Measurements from ENCODE around the gene TMEM53. TPM values are rescaled to one million over a fixed set of nuclear protein-coding genes. Genes with fewer than 3 reads are reported as not detected.
A peak's percentile ranks its signal among the peaks of the same experiment; 100 is the strongest.

Gene TMEM53
- total and polyA plus RNA-seq, 2 donors (not counting 1 experiment from before 2014, with no cell fraction given) = 8.1 to 11.6 TPM

DNA sequence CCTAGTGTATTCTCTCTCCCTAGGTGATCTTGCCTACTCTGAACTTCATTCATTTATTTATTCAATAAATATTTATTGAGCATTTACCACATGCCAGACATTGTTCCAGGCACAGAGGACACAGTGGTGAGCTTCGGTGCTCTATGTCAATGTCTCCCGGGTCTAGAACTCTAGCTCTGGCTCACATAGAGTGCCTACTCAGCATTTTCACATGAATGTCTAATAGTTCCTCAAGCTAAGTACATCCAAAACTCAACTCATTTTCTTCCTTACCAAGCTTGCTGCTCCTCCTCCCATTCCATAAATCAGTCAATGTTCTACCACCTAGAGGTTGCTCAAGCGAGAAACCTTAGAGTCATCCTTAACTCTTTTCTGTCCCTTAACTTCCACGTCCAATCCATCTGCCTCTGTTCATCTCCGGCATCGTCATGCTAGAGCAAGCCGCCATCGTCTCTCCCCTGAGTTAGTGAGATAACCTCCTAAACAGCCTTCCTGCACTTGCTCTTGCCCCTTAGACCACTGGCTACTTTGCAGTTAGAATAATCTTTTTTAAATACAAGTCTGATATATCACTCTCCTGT lies 67.5 kb downstream of the TMEM53 start:
- DNase-seq (ENCODE audit: low read depth in 2 of 2) = no peak
- no peaks in the 10 kb centered on the region for H3K36me3 ChIP-seq (ENCODE audit: control insufficient read depth, insufficient read depth, low read length)

DNA sequence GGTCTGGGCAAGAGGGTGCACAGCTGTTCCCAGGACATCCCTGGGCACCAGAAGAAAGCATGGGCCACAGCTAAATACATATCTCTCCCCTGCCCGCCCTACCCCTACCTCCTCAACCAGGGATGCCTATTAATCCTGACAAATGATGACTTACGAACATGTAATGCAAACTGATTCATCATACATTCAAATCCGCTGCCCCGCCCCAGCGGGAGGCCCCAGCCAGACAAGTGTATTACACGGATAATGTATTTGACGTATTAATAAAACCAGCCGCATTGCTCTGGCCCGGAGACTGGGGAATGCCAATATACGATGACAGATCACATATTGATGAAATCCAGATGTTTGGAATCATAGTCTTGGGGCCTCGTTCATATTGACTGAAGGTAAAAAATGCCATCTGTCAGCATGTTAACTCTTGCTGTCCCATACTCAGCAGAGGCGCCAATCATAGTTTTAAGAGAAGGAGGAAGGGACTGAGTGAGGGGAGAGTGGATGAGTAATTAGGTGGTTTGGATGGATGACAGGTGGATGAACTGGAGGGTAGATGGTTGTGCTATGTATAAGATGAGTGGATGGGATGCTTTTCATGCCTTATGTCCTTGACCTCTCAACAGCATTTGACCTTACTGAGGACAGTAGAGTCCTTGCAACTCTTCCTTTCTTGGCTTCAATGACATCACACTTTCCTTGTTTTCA lies 68.2 kb downstream of the TMEM53 start:
- Histone ChIP-seq H3K9ac (ENCODE audit: insufficient read depth, low read length) (no peak overlapping the region), H2AFZ (ENCODE audit: low read length) (no peak overlapping the region), H3K27me3 (ENCODE audit: control insufficient read depth, insufficient read depth, low read length) (peaks cover 30% of the 10 kb centered on the region), H4K20me1 (ENCODE audit: control insufficient read depth, extremely low read depth, insufficient read depth, low read length) (no peaks in the 10 kb centered on the region), H3K79me2 (ENCODE audit: control insufficient read depth, insufficient read depth, low read length) (no peaks in the 10 kb centered on the region), H3K27ac (ENCODE audit: insufficient read depth, low read length) (no peak overlapping the region), H3K4me3 (replicated peaks in 1 of 4; ENCODE audit: control extremely low read depth in 1 of 4, insufficient read depth in 1 of 4, low read depth in 3 of 4, low read length in 4 of 4) (no peak overlapping the region), H3K9me3 (ENCODE audit: control insufficient read depth, insufficient read depth, low read depth, low read length) (no peaks in the 10 kb centered on the region), H3K4me2 (ENCODE audit: extremely low read depth, insufficient read depth, low read length) (no peak overlapping the region), H3K36me3 (ENCODE audit: control insufficient read depth, insufficient read depth, low read length) (no peaks in the 10 kb centered on the region), H3K4me1 (ENCODE audit: control insufficient read depth, extremely low read depth, insufficient read depth, low read length) (no peaks in the 10 kb centered on the region)
- TF ChIP-seq, protein P1, sequence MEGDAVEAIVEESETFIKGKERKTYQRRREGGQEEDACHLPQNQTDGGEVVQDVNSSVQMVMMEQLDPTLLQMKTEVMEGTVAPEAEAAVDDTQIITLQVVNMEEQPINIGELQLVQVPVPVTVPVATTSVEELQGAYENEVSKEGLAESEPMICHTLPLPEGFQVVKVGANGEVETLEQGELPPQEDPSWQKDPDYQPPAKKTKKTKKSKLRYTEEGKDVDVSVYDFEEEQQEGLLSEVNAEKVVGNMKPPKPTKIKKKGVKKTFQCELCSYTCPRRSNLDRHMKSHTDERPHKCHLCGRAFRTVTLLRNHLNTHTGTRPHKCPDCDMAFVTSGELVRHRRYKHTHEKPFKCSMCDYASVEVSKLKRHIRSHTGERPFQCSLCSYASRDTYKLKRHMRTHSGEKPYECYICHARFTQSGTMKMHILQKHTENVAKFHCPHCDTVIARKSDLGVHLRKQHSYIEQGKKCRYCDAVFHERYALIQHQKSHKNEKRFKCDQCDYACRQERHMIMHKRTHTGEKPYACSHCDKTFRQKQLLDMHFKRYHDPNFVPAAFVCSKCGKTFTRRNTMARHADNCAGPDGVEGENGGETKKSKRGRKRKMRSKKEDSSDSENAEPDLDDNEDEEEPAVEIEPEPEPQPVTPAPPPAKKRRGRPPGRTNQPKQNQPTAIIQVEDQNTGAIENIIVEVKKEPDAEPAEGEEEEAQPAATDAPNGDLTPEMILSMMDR (conservative IDR thresholded peaks at IDR 0.05 in 1 of 2, IDR thresholded peaks at IDR 0.05 in 1 of 2; ENCODE audit: low read depth in 1 of 2, low read length in 2 of 2) = no peak
- no peak for TF ChIP-seq EZH2 (IDR thresholded peaks at IDR 0.05; ENCODE audit: low read length, missing control alignments)
- DNase-seq (ENCODE audit: low read depth in 2 of 2) = peak in 1 of 2 donors; percentile 55

More for the DNA sequence above, 67.5 kb downstream of the TMEM53 start:
- Histone ChIP-seq H2AFZ (ENCODE audit: low read length) (no peak overlapping the region), H3K27me3 (ENCODE audit: control insufficient read depth, insufficient read depth, low read length) (peaks cover 23% of the 10 kb centered on the region), H3K4me1 (ENCODE audit: control insufficient read depth, extremely low read depth, insufficient read depth, low read length) (no peaks in the 10 kb centered on the region), H3K4me3 (replicated peaks in 1 of 4; ENCODE audit: control extremely low read depth in 1 of 4, insufficient read depth in 1 of 4, low read depth in 3 of 4, low read length in 4 of 4) (no peak overlapping the region), H3K27ac (ENCODE audit: insufficient read depth, low read length) (no peak overlapping the region), H4K20me1 (ENCODE audit: control insufficient read depth, extremely low read depth, insufficient read depth, low read length) (no peaks in the 10 kb centered on the region), H3K79me2 (ENCODE audit: control insufficient read depth, insufficient read depth, low read length) (no peaks in the 10 kb centered on the region), H3K4me2 (ENCODE audit: extremely low read depth, insufficient read depth, low read length) (no peak overlapping the region), H3K9me3 (ENCODE audit: control insufficient read depth, insufficient read depth, low read depth, low read length) (no peaks in the 10 kb centered on the region), H3K9ac (ENCODE audit: insufficient read depth, low read length) (no peak overlapping the region)
- no peak for TF ChIP-seq EZH2 (IDR thresholded peaks at IDR 0.05; ENCODE audit: low read length, missing control alignments)
- TF ChIP-seq, protein P1 (conservative IDR thresholded peaks at IDR 0.05 in 1 of 2, IDR thresholded peaks at IDR 0.05 in 1 of 2; ENCODE audit: low read depth in 1 of 2, low read length in 2 of 2) = no peak

DNA sequence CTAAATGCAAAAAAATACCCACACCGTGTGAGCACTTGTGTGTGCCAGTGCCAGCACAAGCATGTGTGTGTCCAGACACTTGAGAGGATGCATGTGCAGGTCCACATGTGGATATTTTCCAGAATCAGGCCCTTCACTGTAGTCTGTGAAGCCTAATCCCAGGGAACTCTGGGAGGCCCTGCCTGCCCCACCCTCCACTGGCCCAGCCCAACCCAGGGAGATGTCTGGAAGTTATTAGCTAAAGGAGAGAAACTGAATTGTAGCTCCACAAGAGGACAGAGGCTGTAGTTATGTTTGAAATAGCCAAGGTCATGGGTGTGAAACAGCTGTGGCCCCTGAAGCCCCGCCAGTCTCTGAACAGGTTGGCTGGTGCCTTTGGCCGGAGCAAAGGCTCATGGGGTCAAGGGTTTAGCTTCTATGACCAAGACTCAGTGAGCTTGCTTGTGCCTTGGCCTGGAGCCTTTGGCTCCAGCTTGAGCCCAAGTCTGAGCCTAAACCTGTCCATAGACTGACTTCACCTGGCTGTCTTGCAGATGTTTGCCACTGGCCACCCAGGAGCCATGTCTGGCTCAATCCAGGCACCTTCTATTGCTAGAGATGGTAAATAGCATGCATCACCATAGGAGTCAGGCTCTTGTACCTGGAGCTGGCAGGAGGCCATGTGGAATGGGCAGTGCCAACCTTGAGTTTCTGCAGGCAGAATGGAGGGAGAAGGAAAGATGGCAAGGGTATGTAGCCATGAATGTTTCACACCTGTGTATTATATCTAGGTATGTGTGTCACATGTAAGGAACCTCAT lies 69.9 kb downstream of the TMEM53 start:
- Histone ChIP-seq H3K4me2 (ENCODE audit: extremely low read depth, insufficient read depth, low read length) (no peak overlapping the region), H4K20me1 (ENCODE audit: control insufficient read depth, extremely low read depth, insufficient read depth, low read length) (no peaks in the 10 kb centered on the region), H3K36me3 (ENCODE audit: control insufficient read depth, insufficient read depth, low read length) (no peaks in the 10 kb centered on the region), H3K27ac (ENCODE audit: insufficient read depth, low read length) (no peak overlapping the region), H3K79me2 (ENCODE audit: control insufficient read depth, insufficient read depth, low read length) (no peaks in the 10 kb centered on the region), H3K27me3 (ENCODE audit: control insufficient read depth, insufficient read depth, low read length) (peaks cover 42% of the 10 kb centered on the region), H3K9ac (ENCODE audit: insufficient read depth, low read length) (no peak overlapping the region), H3K9me3 (ENCODE audit: control insufficient read depth, insufficient read depth, low read depth, low read length) (no peaks in the 10 kb centered on the region), H2AFZ (ENCODE audit: low read length) (no peak overlapping the region), H3K4me3 (replicated peaks in 1 of 4; ENCODE audit: control extremely low read depth in 1 of 4, insufficient read depth in 1 of 4, low read depth in 3 of 4, low read length in 4 of 4) (no peak overlapping the region), H3K4me1 (ENCODE audit: control insufficient read depth, extremely low read depth, insufficient read depth, low read length) (no peaks in the 10 kb centered on the region)
- DNase-seq (ENCODE audit: low read depth in 2 of 2) = no peak
- TF ChIP-seq, protein P1 (conservative IDR thresholded peaks at IDR 0.05 in 1 of 2, IDR thresholded peaks at IDR 0.05 in 1 of 2; ENCODE audit: low read depth in 1 of 2, low read length in 2 of 2) = no peak
- no peak for TF ChIP-seq EZH2 (IDR thresholded peaks at IDR 0.05; ENCODE audit: low read length, missing control alignments)
